ENCODE data around the gene IL2RA. TPM values are rescaled to one million over a fixed set of nuclear protein-coding genes. Genes with fewer than 3 reads are reported as not detected.

The IL2RA gene
- total RNA-seq (2022; extraction: Qiagen RNA extraction): not detected in 5 replicates

DNA sequence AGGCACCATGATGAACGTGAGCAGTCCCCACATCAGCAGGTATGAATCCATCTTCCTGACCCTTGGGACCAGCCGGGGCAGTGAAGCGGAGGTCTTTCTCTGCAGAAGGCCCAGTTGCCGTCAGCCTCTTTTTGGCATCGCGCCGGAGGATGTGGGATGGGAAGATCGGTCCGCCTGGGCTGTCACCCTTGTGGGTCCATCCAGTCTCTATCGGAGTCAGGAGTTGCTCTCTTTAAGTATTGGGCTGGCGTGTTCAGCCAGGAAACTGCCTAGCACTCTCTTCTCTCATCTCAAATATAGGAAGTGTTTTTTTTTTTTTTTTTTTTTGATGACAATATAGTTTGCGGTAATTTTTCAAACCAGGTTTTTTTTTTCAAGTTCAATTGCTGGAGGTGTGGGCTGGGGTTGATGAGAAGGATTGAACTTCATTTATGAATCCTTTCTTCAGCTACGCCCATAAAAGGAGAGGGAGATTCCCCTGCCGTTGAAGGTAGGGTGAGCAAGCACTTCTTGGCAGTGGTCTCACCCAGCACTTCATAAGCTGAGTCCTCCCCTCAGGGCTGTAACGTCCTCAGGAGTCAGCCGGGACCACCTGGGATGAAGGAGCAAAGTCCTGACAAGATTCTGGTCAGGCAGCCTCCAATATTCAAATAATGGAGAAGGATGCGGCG is at the start of gene IL2RA:
IL2RA (minus strand) TSS at position 267 of the 671 bp plus-strand sequence; CDS start at position 51, 216 bp downstream.

GRCh38 chr10:6088721-6089333 is 26.7 kb upstream of the IL2RA start, which contains the start of gene RBM17:
RBM17 (plus strand) TSS chr10:6089034; CDS start chr10:6097066, 8,032 bp downstream.

DNA sequence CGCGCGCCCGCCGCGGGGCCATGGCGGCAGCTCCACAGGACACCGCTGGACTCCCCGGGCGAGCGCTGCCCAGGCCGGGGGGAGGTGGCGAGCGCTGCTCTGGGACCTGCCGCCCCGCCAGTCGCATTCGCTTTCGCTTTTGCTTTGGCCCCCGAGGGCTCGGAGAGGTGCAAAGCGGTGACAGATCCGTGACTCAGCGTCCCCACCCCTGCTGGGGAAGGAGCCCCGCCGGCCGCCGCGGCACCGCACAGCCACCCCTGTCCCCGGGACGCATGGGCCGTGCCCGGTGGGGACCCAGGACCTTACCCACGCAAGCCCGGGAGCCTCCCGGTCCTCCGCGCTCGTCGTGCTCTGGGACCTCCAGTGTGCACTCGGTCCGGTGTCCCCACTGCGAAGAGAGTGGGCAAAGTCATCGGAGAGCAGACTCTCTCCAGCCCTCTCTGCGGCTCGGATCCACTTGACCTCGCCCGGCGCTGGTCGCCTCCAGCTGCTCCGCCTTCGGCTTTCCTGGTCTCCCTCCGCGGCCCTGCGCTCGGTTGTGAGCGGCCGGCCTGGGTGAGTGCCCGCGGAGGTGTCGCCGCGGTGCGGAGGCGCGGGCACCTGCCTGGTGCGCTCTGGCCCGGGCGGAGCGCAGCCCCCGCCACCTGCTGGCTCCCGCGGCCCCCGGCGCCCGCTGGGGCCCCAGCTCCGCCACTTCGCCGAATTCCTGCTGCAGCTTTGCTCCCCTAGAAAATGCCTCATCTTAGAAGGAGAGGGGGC is 84.5 kb downstream of the IL2RA start, which contains the start of gene IL15RA:
IL15RA (minus strand) TSS at position 73 of the 759 bp plus-strand sequence; CDS start at position 22, 51 bp downstream.

Other genes with a start within 250 kb of the IL2RA start
- gene GDI2, start 248.9 kb downstream of the IL2RA start, total RNA-seq (2022; extraction: Qiagen RNA extraction): 194 to 296 TPM (median 211 TPM) in 5 replicates
- 8.3 to 11.4 TPM (median 10.6 TPM) in 5 replicates for gene ANKRD16, start 172.5 kb downstream of the IL2RA start, total RNA-seq (2022; extraction: Qiagen RNA extraction)
- 31.4 to 45.8 TPM (median 42.4 TPM) in 5 replicates for gene FBH1, start 172.1 kb downstream of the IL2RA start, total RNA-seq (2022; extraction: Qiagen RNA extraction)
- gene IL15RA, start 84.8 kb downstream of the IL2RA start, total RNA-seq (2022; extraction: Qiagen RNA extraction): 2.0 to 2.9 TPM (median 2.5 TPM) in 5 replicates
- 102 to 116 TPM (median 113 TPM) in 5 replicates for gene RBM17, start 26.7 kb upstream of the IL2RA start, total RNA-seq (2022; extraction: Qiagen RNA extraction)
- 123 to 156 TPM (median 138 TPM) in 5 replicates for gene PFKFB3, start 140.6 kb upstream of the IL2RA start, total RNA-seq (2022; extraction: Qiagen RNA extraction)

All from A549 treated with Hydrocortisone at 1 μM for 4 hours (cell line).